C4-2B (cell line): Measurements from ENCODE around the gene BRD4.

ENCODE experiments used
- CTCF ChIP-seq: fragments of 450-650 bp; conservative IDR thresholded peaks from 2 replicates; pipeline ENCODE4 v1.5.1; 2017; ENCODE audit warnings: mild to moderate bottlenecking
- ZFX ChIP-seq: fragments of 450-650 bp; IDR thresholded peaks from 2 replicates; pipeline ENCODE4 v1.6.1; 2017

GRCh38 chr19:15220833-15221232, 111.5 kb downstream of the BRD4 start:
- TF ChIP-seq CTCF = no peak
- TF ChIP-seq ZFX = no peak
